GM23248 (cell line): Measurements from ENCODE around the gene CBX8. TPM values are rescaled to one million over a fixed set of nuclear protein-coding genes. Genes with fewer than 3 reads are reported as not detected.

Experiments used
- DNase-seq: peaks from one replicate; pipeline ENCODE4 v3.0.0-alpha.2; 2015
- H2AFZ ChIP-seq: fragments of 200-600 bp; sonication (generic); 2 replicates; pipeline ENCODE4 v1.6.1; 2016; ENCODE audit warnings: antibody characterized with exemption
- H3F3A ChIP-seq: fragments of 200-600 bp; sonication (generic); 2 replicates; pipeline ENCODE4 v1.6.1; 2016; ENCODE audit warnings: mild to moderate bottlenecking, antibody characterized with exemption, mixed run types; ENCODE audit not compliant: insufficient read depth
- H3K27ac ChIP-seq: fragments of 200-600 bp; sonication (generic); 2 replicates; pipeline ENCODE4 v1.5.1; 2016; ENCODE audit warnings: mild to moderate bottlenecking
- H3K27me3 ChIP-seq: fragments of 200-600 bp; sonication (generic); replicated peaks from 2 replicates; pipeline ENCODE4 v1.6.1; 2016; ENCODE audit warnings: mild to moderate bottlenecking; ENCODE audit not compliant: insufficient read depth
- H3K36me3 ChIP-seq: fragments of 200-600 bp; sonication (generic); 2 replicates; pipeline ENCODE4 v1.6.1; 2016; ENCODE audit warnings: low read depth, mild to moderate bottlenecking
- H3K4me1 ChIP-seq: fragments of 200-600 bp; sonication (generic); 2 replicates; pipeline ENCODE4 v1.6.1; 2016; ENCODE audit warnings: mild to moderate bottlenecking; ENCODE audit not compliant: insufficient read depth
- H3K4me2 ChIP-seq: fragments of 200-600 bp; sonication (generic); one replicate; pipeline ENCODE4 v1.6.1; 2016; ENCODE audit warnings: mild to moderate bottlenecking; ENCODE audit not compliant: unreplicated experiment
- H3K4me3 ChIP-seq: fragments of 200-600 bp; sonication (generic); 2 replicates; pipeline ENCODE4 v1.5.1; 2016; ENCODE audit warnings: mild to moderate bottlenecking
- H3K79me2 ChIP-seq: fragments of 200-600 bp; sonication (generic); 2 replicates; pipeline ENCODE4 v1.6.1; 2016; ENCODE audit warnings: mild to moderate bottlenecking; ENCODE audit not compliant: insufficient read depth
- H3K9ac ChIP-seq: fragments of 200-600 bp; sonication (generic); 2 replicates; pipeline ENCODE4 v1.6.1; 2016; ENCODE audit warnings: mild to moderate bottlenecking
- H3K9me2 ChIP-seq: fragments of 200-600 bp; sonication (generic); 2 replicates; pipeline ENCODE4 v1.6.1; 2016; ENCODE audit warnings: mixed run types, mild to moderate bottlenecking, moderate library complexity; ENCODE audit not compliant: insufficient read depth
- H3K9me3 ChIP-seq: fragments of 200-600 bp; sonication (generic); one replicate; pipeline ENCODE4 v1.6.1; 2017; ENCODE audit warnings: low read depth
- H4K20me1 ChIP-seq: fragments of 200-600 bp; sonication (generic); 2 replicates; pipeline ENCODE4 v1.6.0; 2016; ENCODE audit not compliant: insufficient read depth
- EZH2 ChIP-seq: fragments of 200-600 bp; sonication (generic); IDR thresholded peaks from 2 replicates; pipeline ENCODE4 v1.6.1; 2018; ENCODE audit warnings: antibody characterized with exemption, mild to moderate bottlenecking; ENCODE audit not compliant: insufficient read depth, poor library complexity, severe bottlenecking
- EZH2phosphoT487 ChIP-seq: fragments of 200-600 bp; sonication (generic); IDR thresholded peaks from 2 replicates; pipeline ENCODE4 v1.6.1; 2018; ENCODE audit warnings: antibody characterized with exemption, moderate library complexity, mild to moderate bottlenecking, low read depth; ENCODE audit not compliant: insufficient read depth
- WGBS, 2 experiments: methylation state at CpG; one replicate each; pipeline ENCODE4 v1.1.6; 2015 to 2017; ENCODE audit warnings: low lambda C conversion rate in 2 of 2, low coverage in 1 of 2; ENCODE audit errors: missing lambda C conversion rate in 2 of 2; 5-methylcytosine and 5-hydroxymethylcytosine counted together
- in situ Hi-C: fragments of 300-500 bp; cut with MboI; formaldehyde crosslinking; loops from 2 replicates; pipeline ENCODE4 v1.15.0; 2020
- polyA plus RNA-seq: library from polyadenylated mRNA; unstranded; fragments of >200 nt; fragmentation: Nextera tagmentation; extraction: Ambion mirVana; gene quantifications from 2 replicates; pipeline ENCODE4 v1.2.1, GENCODE V29; 2016
- total RNA-seq: library from RNA; depleted of rRNA; stranded (reverse); fragments of >200 nt; shearing (Covaris generic); gene quantifications from 2 replicates; pipeline ENCODE4 v1.2.3, GENCODE V29; 2014

CBX8 gene
- total and polyA plus RNA-seq, 2 experiments from 2014 or later = 3.9 to 5.9 TPM

GRCh38 chr17:79795795-79796443 lies 958 bp downstream of the CBX8 start:
- H3K9me2 ChIP-seq = no peaks in the 10 kb centered on the region
- no peak overlapping the region for H3K27ac ChIP-seq
- 0 out of 2 replicates have a peak, but pooled peaks cover 6% of the 10 kb centered on the region for H3K4me1 ChIP-seq
- H3K27me3 ChIP-seq = peaks cover 45% of the 10 kb centered on the region
- H3K9ac ChIP-seq = peak overlapping the region; percentile 85
- H3F3A ChIP-seq = 0 out of 2 replicates have a peak, but pooled peaks cover 4% of the 10 kb centered on the region
- H2AFZ ChIP-seq = no peak overlapping the region
- no peak for DNase-seq
- WGBS, 2 experiments = 64 to 72% methylated on average over 8 of the region's 8 CpGs
- H3K79me2 ChIP-seq = peaks cover 7% of the 10 kb centered on the region; the same call in 1 of the 2 replicates
- H3K4me3 ChIP-seq = peak overlapping the region; percentile 77
- in situ Hi-C loops = no loop called here
- TF ChIP-seq EZH2phosphoT487 (no peak), EZH2 (no peak)
- no peaks in the 10 kb centered on the region for H3K36me3 ChIP-seq
- no peaks in the 10 kb centered on the region for H4K20me1 ChIP-seq
- H3K9me3 ChIP-seq = no peaks in the 10 kb centered on the region
- H3K4me2 ChIP-seq = peak overlapping the region; percentile 77

GRCh38 chr17:79794659-79795511 lies 2.0 kb downstream of the CBX8 start:
- Histone ChIP-seq H4K20me1 (no peaks in the 10 kb centered on the region), H3K4me1 (0 out of 2 replicates have a peak, but pooled peaks cover 6% of the 10 kb centered on the region), H3K9me2 (no peaks in the 10 kb centered on the region), H3K27ac (no peak overlapping the region), H3K9me3 (no peaks in the 10 kb centered on the region), H3K9ac (no peak overlapping the region; the same call in 1 of the 2 replicates), H3F3A (0 out of 2 replicates have a peak, but pooled peaks cover 4% of the 10 kb centered on the region), H3K27me3 (peaks cover 44% of the 10 kb centered on the region), H3K79me2 (peaks cover 7% of the 10 kb centered on the region; the same call in 1 of the 2 replicates), H2AFZ (no peak overlapping the region), H3K4me3 (no peak overlapping the region), H3K4me2 (no peak overlapping the region), H3K36me3 (no peaks in the 10 kb centered on the region)
- 88 to 89% methylated on average over 41 to 47 of the region's 47 CpGs for WGBS, 2 experiments
- DNase-seq = no peak
- in situ Hi-C loops = no loop called here
- TF ChIP-seq EZH2 (no peak), EZH2phosphoT487 (no peak)

GRCh38 chr17:79793924-79794304 lies 3.0 kb downstream of the CBX8 start:
- H3F3A ChIP-seq = 0 out of 2 replicates have a peak, but pooled peaks cover 4% of the 10 kb centered on the region
- H3K9me3 ChIP-seq = no peaks in the 10 kb centered on the region
- H3K36me3 ChIP-seq = no peaks in the 10 kb centered on the region
- H3K79me2 ChIP-seq = peaks cover 7% of the 10 kb centered on the region; the same call in 1 of the 2 replicates
- H3K27ac ChIP-seq = peak overlapping the region; percentile 82
- TF ChIP-seq EZH2 = no peak
- no peak for TF ChIP-seq EZH2phosphoT487
- in situ Hi-C loops = no loop called here
- H3K9me2 ChIP-seq = no peaks in the 10 kb centered on the region
- H2AFZ ChIP-seq = peak overlapping the region; percentile 76
- peak overlapping the region; percentile 72 for H3K4me3 ChIP-seq
- H4K20me1 ChIP-seq = no peaks in the 10 kb centered on the region
- H3K27me3 ChIP-seq = peaks cover 43% of the 10 kb centered on the region
- H3K4me2 ChIP-seq = peak overlapping the region; percentile 92
- 0 out of 2 replicates have a peak, but pooled peaks cover 6% of the 10 kb centered on the region for H3K4me1 ChIP-seq
- H3K9ac ChIP-seq = peak overlapping the region; percentile 74
- DNase-seq = peak; percentile 71
- 7 to 14% methylated on average over 3 of the region's 3 CpGs for WGBS, 2 experiments
